HEK293 (cell line): ENCODE measurements around the gene CHI3L2.

Experiments
- CTCF ChIA-PET: fragments of 350-600 bp; formaldehyde crosslinking; extraction: SDS; loops from one replicate; lab custom pipeline; 2021; ENCODE audit warnings: antibody characterized with exemption; lab: Yijun Ruan, JAX
- POLR2A ChIA-PET: fragments of 300-600 bp; formaldehyde crosslinking; extraction: SDS; loops from one replicate; lab custom pipeline; 2020; ENCODE audit warnings: antibody characterized with exemption, inconsistent platforms; lab: Yijun Ruan, JAX
- H3K27ac ChIP-seq: fragments of 200-500 bp; sonication (Bioruptor generic); 2 replicates; pipeline ENCODE4 v1.5.1; 2014; ENCODE audit warnings: low read depth, low read length, control low read depth, inconsistent platforms; ENCODE audit errors: extremely low read depth
- H3K36me3 ChIP-seq, 2 experiments: fragments of 200-500 bp in 1 of 2; sonication (Bioruptor generic) in 1 of 2; 1 replicate in 1 of 2; 2 replicates in 1 of 2; pipeline ENCODE4 v1.5.1; 2014 to 2017; ENCODE audit warnings: inconsistent platforms in 2 of 2, low read length in 2 of 2; ENCODE audit not compliant: control insufficient read depth in 2 of 2, insufficient read depth in 1 of 2
- H3K4me1 ChIP-seq: fragments of 200-500 bp; sonication (Bioruptor generic); 2 replicates; pipeline ENCODE4 v1.5.1; 2014; ENCODE audit warnings: mild to moderate bottlenecking, low read length, inconsistent platforms; ENCODE audit not compliant: control insufficient read depth, insufficient read depth
- H3K4me3 ChIP-seq: 2 replicates; pipeline ENCODE4 v1.5.1; 2011; ENCODE audit warnings: low read depth, mild to moderate bottlenecking, control low read depth, low read length, moderate library complexity
- H3K9me3 ChIP-seq: fragments of 200-500 bp; sonication (Bioruptor generic); 2 replicates; pipeline ENCODE4 v1.5.1; 2014; ENCODE audit warnings: low read depth, low read length, inconsistent platforms; ENCODE audit not compliant: control insufficient read depth, insufficient read depth
- PBX3 ChIP-seq: sonication (generic); formaldehyde crosslinking; IDR thresholded peaks from 2 replicates; pipeline ENCODE4 v1.8.1; 2022; ENCODE audit warnings: mild to moderate bottlenecking, moderate library complexity, missing genetic modification reagents
- SCRT2 ChIP-seq: fragments of 450-650 bp; formaldehyde crosslinking; IDR thresholded peaks from 2 replicates; pipeline ENCODE4 v1.5.1; 2016; ENCODE audit warnings: missing biosample characterization, missing genetic modification characterization
- ZBTB26 ChIP-seq: fragments of 450-650 bp; formaldehyde crosslinking; optimal IDR thresholded peaks from 2 replicates; pipeline ENCODE3; 2016; ENCODE audit warnings: missing biosample characterization, mild to moderate bottlenecking, missing genetic modification characterization
- ZNF112 ChIP-seq: fragments of 450-650 bp; formaldehyde crosslinking; IDR thresholded peaks from 2 replicates; pipeline ENCODE4 v1.5.0; 2017; ENCODE audit warnings: missing biosample characterization, missing genetic modification characterization
- ZNF114 ChIP-seq: fragments of 450-650 bp; formaldehyde crosslinking; IDR thresholded peaks from 2 replicates; pipeline ENCODE4 v1.5.0; 2017; ENCODE audit warnings: missing biosample characterization, missing genetic modification characterization
- ZNF138 ChIP-seq: fragments of 450-650 bp; formaldehyde crosslinking; IDR thresholded peaks from 2 replicates; pipeline ENCODE4 v1.5.1; 2016; ENCODE audit warnings: missing biosample characterization, missing genetic modification characterization, borderline replicate concordance
- ZNF221 ChIP-seq: fragments of 450-650 bp; formaldehyde crosslinking; IDR thresholded peaks from 2 replicates; pipeline ENCODE4 v1.5.1; 2017; ENCODE audit warnings: missing biosample characterization, missing genetic modification characterization, borderline replicate concordance
- ZNF239 ChIP-seq: fragments of 450-650 bp; formaldehyde crosslinking; IDR thresholded peaks from 2 replicates; pipeline ENCODE4 v1.5.1; 2016; ENCODE audit warnings: missing biosample characterization, missing genetic modification characterization
- ZNF248 ChIP-seq: fragments of 450-650 bp; formaldehyde crosslinking; IDR thresholded peaks from 2 replicates; pipeline ENCODE4 v1.5.1; 2017; ENCODE audit warnings: missing biosample characterization, missing genetic modification characterization
- ZNF280D ChIP-seq: fragments of 450-650 bp; formaldehyde crosslinking; IDR thresholded peaks from 2 replicates; pipeline ENCODE4 v1.5.1; 2016; ENCODE audit warnings: missing biosample characterization, missing genetic modification characterization
- ZNF423 ChIP-seq: fragments of 450-650 bp; formaldehyde crosslinking; IDR thresholded peaks from 2 replicates; pipeline ENCODE4 v1.5.1; 2016; ENCODE audit warnings: missing biosample characterization, missing genetic modification characterization
- ZNF518A ChIP-seq: fragments of 450-650 bp; formaldehyde crosslinking; conservative IDR thresholded peaks from 2 replicates; pipeline ENCODE4 v1.5.1; 2016; ENCODE audit warnings: low read depth, missing biosample characterization, missing genetic modification characterization
- ZNF629 ChIP-seq: fragments of 450-650 bp; formaldehyde crosslinking; IDR thresholded peaks from 2 replicates; pipeline ENCODE4 v1.5.1; 2017; ENCODE audit warnings: missing biosample characterization, missing genetic modification characterization
- ZNF777 ChIP-seq: fragments of 450-650 bp; formaldehyde crosslinking; IDR thresholded peaks from 2 replicates; pipeline ENCODE4 v1.5.1; 2017; ENCODE audit warnings: missing biosample characterization, missing genetic modification characterization, borderline replicate concordance
- ZNF843 ChIP-seq: fragments of 450-650 bp; formaldehyde crosslinking; IDR thresholded peaks from 2 replicates; pipeline ENCODE4 v1.5.1; 2016; ENCODE audit warnings: missing biosample characterization, missing genetic modification characterization

CHI3L2 gene

GRCh38 chr1:111275780-111276433 is 48.4 kb downstream of the CHI3L2 start:
- CTCF ChIA-PET = no interaction called here
- no peaks in the 10 kb centered on the region for H3K4me1 ChIP-seq
- TF ChIP-seq PBX3 (CRISPR knock-in tag) (no peak), ZNF423 (tag by site-specific recombination) (no peak), ZNF280D (tag by site-specific recombination) (no peak), ZNF239 (no peak), ZNF112 (tag by site-specific recombination) (no peak), ZNF777 (no peak), ZNF138 (tag by site-specific recombination) (no peak)
- no peak overlapping the region for H3K27ac ChIP-seq
- no peaks in the 10 kb centered on the region for H3K9me3 ChIP-seq
- H3K36me3 ChIP-seq = no peaks in the 10 kb centered on the region
- POLR2A ChIA-PET = no interaction called here
- H3K4me3 ChIP-seq = no peak overlapping the region

GRCh38 chr1:111279144-111279543 is 51.6 kb downstream of the CHI3L2 start:
- H3K36me3 ChIP-seq = no peaks in the 10 kb centered on the region
- ChIA-PET POLR2A (no interaction called here), CTCF (no interaction called here)
- H3K27ac ChIP-seq = no peak overlapping the region
- no peak overlapping the region for H3K4me3 ChIP-seq
- H3K9me3 ChIP-seq = no peaks in the 10 kb centered on the region
- no peak for TF ChIP-seq ZNF248 (tag by site-specific recombination)
- no peaks in the 10 kb centered on the region for H3K4me1 ChIP-seq

GRCh38 chr1:111280267-111280666 is 52.8 kb downstream of the CHI3L2 start:
- POLR2A ChIA-PET = no interaction called here
- no peaks in the 10 kb centered on the region for H3K36me3 ChIP-seq
- no peaks in the 10 kb centered on the region for H3K9me3 ChIP-seq
- no peak overlapping the region for H3K4me3 ChIP-seq
- CTCF ChIA-PET = no interaction called here
- H3K4me1 ChIP-seq = no peaks in the 10 kb centered on the region
- H3K27ac ChIP-seq = no peak overlapping the region
- TF ChIP-seq SCRT2 (tag by site-specific recombination) (no peak), ZNF629 (tag by site-specific recombination) (no peak), ZBTB26 (tag by site-specific recombination) (no peak), ZNF518A (tag by site-specific recombination) (no peak), ZNF221 (tag by site-specific recombination) (no peak), ZNF843 (tag by site-specific recombination) (no peak), ZNF114 (no peak)
